NCI-H1417 treated with DMSO at 0.1 percent for 48 hours (cell line): Measurements from ENCODE around the gene IMPDH2.

Experiments
- DNase-seq: peaks from one replicate; lab custom pipeline; 2025; lab: John Stamatoyannopoulos, UW

The IMPDH2 gene

GRCh38 chr3:48980295-48980694, 48.9 kb downstream of the IMPDH2 start:
- no peak for DNase-seq

- DNase-seq = no peak
Observed at GRCh38 chr3:48979451-48979850, 49.7 kb downstream of the IMPDH2 start.
